GM19455 (cell line): Measurements from ENCODE around the gene CYTL1.
"Not testable (repeated sequence)": the region's sequence is repeated elsewhere in the genome, so short reads cannot be mapped to it uniquely, and the experiment has no call there.

Experiments
- ATAC-seq: cut with Tn5 transposase; IDR thresholded peaks from one replicate; pipeline ENCODE4 v1.9.1; 2021; ENCODE audit not compliant: unreplicated experiment

CYTL1 gene

DNA sequence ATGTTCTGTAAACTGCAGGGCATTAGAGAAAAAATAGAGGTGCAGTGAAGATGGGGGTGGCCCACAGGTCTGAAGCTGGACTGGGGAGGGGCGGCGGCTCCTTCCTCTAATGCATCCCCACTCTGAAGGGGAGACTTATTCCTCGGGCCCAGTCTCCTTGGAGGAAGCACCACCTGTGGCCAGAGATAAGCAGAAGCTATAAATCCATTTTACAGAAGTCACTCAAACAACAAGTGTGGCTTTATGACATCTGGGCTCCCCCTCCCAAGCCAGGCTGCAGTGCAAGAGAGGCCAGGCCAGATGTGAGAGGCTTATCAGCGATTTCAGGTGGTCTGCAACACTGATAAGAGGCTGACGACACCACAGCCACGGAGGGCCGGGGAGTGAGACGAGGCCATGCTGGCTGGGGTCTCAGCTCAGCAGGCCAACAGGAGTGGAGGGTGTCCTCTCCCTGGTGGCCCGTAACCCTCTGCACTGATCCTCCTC lies 15.8 kb downstream of the CYTL1 start:
- no peak for ATAC-seq

DNA sequence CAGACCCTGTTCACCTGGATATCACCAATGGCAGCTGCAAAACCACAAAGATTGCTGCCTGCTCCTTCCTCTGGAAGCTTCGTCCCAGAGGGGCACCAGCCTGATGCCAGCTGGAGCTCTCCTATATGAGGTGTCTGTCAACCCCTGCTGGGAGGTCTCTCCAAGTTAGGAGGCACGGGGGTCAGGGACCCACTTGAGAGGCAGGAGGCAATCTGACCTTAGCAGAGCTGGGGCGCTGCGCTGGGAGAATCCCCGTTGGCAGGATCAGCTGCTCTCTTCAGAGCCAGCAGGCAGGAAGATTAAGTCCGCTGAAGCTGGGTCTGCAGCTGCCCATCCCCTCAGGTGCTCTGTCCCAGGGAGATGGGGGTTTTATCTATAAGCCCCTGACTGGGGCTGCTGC lies 17.6 kb downstream of the CYTL1 start:
- not testable (repeated sequence) for ATAC-seq

DNA sequence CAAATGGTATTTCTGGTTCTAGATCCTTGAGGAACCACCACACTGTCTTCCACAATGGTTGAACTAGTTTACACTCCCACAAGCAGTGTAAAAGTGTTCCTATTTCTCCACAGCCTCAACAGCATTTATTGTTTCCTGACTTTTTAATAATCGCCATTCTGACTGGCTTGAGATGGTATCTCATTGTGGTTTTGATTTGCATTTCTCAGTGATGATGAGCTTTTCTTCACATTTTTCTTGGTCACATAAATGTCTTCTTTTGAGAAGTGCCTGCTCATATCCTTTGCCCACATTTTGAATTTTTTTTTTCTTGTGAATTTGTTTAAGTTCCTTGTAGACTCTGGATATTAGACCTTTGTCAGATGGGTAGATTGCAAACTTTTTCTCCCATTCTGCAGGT lies 22.3 kb downstream of the CYTL1 start:
- not testable (repeated sequence) for ATAC-seq

DNA sequence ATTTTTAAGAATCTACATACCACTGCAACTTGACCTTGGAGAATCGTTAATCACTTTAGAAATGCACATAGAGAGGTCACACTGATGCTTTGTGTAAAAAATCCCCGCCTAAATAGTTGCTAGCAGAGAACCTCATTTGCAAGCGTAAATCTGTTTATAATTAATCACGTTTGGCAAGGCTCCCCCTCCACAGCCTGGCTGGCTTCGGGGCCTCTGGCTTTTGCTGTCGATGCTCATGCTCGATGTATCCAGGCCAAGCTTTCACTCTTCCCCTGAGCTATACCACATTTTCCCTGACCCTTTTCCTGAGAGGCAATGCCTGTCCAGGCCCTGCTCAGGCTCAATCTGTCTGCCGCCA lies 23.4 kb downstream of the CYTL1 start:
- ATAC-seq, result no peak

DNA sequence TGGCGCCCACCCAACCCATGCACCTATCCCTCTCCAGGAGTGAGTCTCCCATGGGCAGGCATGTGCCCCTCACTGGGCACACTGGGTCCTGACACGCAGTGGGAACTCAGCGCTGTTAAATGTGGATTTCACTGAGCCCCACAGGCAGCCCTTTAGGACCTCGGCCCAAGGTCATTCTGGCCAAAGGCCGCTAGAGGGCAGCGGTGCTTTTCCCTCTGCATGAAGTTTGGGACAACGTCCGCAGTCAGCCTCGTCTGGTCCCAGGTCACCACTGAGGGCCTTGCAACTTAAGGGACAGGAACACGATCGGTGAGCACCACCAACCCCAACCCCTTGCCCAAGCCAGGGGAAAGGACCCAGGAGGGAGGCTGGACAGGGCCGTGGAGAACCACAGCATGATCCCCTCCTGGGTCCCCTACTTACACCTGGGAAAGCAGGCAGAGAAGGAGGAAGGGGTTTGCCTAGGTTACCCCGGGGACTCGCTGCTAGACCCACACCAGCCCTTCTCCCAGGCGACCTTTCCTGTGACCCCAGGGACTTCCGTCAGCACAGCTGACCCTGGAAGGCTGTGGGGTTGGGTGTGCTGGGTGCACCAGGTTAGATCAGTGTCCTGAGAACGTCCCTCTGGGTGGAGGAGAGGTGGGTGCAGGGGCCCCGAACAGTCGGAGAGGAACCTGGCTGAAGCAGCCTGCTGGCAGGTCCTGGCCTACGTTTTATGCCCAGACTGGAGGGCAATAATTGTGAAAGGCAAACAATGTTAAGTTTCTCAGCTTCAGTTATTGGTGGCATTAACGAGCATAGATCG lies 24.0 kb downstream of the CYTL1 start:
- peak; percentile 76 for ATAC-seq

DNA sequence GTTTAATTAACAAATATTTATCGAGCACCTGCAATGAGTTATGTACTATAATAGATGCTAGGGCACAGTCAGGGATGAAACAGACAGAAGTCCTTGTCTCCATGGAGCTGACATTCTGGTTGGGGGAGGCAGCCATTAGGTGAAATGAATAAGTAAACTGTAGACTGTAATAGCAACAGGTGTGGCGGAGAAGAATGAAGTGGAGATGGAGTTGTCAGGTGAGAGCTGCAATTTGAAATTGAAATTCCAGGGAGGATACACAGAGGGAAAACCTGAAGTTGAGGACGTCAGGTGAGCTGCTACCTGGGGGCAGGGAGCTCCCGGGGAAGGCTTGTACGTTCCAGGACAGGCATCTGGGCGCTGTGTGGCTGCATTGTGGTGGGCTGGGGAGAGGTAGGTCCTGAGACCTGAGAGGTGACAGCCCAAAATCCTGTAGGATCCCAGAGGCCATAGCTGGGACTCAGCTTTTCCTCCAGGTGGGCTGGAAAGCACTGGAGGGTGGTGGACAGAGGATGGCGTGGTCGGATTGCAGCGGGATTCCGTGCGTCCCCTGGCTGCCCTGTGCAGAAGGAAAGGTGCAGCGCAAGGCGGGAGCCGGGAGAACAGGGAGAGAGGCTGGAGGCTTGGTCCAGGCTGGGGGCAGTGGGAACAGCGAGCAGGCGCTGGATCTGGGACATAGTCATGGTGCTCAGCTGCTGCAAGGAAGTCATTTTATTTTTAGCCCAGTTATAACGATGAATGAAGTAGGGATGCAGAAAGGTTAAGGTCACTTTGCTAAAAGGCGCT lies 24.8 kb downstream of the CYTL1 start:
- no peak for ATAC-seq

DNA sequence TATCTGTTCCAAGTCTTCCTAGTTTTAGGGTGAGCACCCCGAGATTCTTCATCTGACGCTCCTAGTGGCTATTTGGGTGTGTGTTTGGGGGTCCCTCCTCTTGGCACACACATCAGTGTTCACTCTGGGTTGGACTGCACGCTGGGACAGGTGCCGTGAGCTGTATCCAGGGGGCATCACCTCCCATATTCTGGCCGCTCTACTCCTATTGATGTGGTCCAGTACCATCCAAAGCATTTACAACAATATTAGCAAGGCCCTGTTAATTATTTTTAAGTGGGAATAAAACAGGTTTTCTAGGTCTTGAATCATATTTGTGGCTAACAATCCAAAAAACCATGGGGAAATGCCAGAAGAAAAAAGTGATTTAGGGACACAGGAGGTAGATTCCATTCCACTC lies 26.4 kb downstream of the CYTL1 start:
- no peak for ATAC-seq

DNA sequence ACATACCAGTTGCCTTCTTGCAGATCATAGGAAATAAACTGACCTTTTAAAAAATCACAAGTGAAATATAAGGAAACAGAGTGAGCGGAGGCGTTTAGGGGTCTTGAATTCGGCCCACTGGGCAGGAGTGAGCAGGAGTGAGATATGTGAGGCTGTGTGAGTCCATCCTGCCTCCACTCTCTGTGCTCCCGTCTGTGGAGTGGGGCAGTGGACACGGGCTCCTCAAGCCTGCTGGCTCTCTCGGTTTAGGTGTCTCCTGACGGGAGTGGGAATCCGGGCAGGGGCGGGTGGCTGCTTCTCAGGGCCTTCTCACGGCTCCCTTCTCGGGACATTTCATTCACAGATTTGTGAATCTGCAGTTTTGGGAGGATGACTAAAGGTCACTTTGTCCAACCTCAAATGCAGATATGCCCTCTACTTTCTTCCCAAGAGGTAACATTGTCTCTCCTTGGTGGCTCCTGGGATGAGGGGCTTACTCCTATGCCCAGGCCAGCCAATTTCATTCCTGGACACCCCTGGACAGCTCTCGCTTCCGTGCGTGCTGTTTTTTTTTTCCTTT lies 27.6 kb downstream of the CYTL1 start:
- ATAC-seq, result no peak

DNA sequence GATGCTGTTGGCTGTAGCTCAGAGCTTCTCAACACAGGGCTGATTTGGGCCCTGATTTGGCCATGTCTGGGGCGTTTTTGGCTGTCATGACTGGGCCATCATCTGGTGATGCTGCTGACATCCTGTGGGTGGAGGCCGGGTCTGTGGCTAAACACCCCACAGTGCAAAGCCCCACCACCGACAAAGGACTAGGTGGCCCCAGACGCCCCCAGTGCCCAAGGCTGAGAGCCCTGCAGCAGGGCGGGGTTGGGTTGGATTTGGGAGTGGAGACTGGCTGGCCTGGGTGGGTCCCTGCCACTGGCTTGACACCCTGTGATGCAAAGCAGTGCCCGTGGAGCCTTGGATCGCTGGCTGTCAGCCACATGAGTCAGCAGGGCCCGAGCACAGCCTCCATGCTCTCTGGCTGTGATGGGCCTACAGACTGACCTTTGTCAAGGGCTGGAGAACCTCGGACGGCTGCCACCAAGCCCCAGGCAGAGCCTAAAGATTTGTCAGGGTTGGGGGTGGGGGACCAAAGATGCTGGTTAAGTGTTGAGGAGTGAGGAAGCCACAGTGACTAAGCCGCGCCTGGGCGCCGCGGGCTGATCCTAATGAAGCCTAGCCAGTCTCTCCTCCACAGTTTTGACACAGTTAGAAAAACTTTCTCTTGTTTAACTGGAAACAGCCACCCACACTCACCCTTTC lies 28.3 kb downstream of the CYTL1 start:
- no peak for ATAC-seq

DNA sequence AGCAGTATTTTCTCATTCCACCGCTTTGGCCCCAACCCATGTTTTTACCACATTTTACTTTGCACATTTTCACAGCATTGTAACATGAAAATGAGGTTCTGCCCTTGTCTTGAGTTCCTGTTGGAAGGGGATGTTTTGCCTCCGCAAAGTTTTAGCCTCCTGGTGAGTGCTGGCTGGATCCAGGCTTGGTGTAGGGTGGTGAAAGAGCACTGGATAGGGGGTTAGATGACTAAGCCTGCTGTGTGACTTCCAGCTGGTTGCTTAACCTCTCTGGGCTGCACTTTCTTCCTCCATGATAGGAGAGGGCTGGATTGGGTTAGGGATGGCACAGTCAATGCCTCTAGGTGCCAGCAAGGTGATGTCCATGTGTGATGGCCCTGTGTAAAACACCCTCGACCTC lies 28.9 kb downstream of the CYTL1 start:
- ATAC-seq, result no peak

DNA sequence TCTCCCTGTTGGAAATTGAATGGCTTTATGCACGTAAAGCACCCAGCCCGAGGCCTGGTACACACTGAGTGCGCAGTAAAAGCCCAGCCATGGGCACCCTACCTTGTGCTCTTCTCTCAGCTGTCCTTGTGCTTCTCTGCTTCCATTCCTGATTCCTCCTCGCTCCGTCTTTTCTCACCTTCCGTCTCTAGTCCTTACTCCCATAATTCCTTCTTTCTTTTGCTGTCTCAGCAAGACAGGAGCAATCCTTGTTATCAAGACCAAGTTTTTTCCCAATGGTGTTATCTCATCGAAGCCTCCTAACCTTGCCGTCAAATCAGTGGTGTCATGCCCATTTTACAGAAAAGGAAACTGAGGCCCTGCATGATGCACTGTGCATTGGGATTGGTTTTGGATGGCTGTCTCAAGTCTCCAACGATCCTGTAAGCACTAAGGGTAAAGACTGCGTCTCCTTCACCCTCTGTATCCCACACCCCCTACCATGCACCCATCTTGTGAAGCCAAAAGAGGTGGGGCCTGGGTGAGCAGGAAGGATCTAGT lies 30.1 kb downstream of the CYTL1 start:
- no peak for ATAC-seq

DNA sequence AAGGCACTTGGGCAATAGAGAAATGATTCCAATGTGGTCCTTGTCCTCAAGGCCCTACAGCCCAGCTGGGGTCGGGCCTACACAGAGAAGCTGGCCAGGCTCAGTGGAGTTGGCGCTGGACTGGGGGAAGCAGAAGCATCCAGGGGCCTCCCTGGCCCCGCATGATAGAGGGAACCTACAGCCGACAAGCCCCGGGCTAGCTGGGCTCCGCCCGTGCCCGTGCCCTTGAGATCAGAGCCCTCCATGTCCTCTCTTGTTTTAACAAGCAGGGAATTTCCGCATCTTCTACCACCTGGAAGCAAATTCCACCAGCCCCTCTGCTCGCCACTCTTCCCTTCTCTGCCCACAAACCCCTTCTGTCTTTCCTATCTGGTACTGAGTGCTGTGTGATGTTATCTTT lies 31.6 kb downstream of the CYTL1 start:
- ATAC-seq, result no peak

DNA sequence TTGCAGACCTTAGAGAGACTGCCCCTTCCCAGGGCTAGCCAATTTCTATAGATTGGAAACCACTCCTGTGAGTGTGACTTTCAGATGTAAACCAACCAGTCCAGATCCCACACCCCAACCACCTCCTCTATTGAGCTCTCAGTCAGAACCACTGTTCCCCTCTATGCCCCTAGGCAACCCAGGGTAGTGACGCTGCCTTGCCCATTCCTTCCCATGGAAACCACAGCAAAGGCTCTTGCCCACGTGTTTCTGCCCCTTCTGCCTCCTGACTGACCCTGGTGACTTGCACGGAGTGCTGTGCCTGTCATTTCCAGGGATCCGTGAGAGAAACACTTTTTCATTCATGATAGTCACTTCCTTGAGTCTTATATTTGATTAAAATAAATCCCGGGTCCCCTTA lies 32.4 kb downstream of the CYTL1 start:
- no peak for ATAC-seq

DNA sequence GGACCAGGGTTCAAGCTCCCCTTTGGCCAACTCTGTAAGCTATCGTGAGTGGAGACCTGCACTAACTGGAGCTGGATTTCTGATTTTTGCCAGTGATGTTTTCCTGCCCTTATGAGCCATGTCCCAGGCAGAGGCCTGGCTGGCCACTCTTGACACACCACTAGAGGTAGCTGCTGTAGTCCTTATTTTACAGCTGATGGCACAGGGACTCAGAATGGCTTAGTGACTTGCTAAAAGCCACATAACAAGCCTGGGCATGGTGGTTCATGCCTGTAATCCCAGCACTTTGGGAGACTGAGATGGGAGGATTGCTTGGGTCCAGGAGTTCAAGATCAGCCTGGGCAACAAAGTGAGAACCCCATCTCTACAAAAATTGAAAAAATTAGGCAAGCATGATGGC lies 33.4 kb downstream of the CYTL1 start:
- ATAC-seq, result no peak

DNA sequence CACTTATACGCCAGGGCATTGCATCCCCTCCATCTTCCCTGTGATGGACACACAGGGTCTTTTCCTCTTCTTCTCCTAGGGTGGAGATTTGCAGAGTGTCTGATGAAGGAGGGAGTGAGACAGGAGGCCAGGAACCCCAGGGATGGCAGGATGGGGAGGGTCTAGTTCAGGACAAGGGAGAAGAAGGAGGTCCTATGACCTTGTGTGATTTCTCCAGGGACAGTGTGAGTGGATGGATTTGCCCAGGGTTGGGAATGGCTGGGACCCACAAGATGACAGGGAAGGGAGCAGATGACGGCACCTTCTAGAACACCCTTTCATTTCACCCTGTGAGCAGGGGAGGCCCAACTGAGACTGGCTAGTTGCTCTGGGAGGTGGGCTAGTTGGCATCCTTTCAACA lies 34.2 kb downstream of the CYTL1 start:
- ATAC-seq, result no peak

DNA sequence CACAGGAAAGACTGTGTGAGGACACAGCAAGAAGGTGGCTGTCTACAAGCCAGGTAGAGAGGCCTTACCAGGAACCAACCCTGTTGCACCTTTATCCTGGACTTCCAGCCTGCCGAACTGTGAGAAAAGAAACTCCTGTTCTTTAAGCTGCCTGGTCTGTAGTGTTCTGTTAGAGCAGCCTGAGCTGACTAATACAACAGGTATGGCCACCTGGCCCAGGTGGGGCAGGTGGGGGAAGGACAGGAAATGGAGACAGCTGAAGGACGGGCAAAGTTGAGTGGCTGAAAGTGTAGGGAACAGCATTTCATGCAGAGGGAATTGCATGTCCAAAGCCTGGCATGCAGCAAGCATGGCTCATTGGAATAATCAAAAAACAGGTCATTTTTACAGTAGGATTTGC lies 35.1 kb downstream of the CYTL1 start:
- ATAC-seq, result no peak

DNA sequence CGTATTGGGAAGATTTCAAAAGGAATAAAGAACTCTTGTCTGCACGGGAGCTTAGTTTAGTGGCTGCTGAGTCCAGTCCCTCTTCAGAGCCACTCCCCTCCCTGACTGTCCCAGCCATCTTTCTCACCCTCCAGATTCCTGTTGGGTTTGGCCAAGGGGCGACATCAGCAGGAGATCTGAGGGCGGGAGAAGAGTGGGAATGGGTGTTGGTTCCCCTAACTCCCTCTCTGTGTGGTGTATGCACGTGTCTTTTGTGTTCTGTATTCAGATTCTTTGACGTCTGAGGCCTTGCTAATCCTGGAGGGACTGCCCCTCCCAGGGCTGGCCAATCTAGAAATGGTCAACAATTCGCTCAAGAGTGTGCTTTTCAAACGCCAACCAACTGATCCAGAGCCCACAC lies 37.4 kb downstream of the CYTL1 start:
- no peak for ATAC-seq

DNA sequence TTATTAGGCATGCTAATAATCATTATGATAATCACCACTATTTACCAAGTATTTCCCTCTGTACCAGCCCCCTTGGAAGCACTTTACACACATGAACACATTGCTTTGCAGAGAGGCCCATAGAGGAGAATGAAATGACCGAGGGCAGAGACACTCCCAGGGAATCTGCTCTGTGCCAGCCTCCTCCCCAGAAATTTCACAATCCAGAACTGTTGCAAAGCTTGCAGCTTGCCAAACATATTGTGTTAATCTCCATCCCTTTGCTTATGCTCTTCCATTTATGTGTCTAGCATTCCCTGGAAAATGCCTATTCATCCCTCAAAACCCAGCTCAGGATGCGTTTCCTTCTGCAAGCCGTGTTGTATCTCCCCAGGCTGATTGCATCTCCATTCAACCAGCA lies 37.8 kb downstream of the CYTL1 start:
- no peak for ATAC-seq

DNA sequence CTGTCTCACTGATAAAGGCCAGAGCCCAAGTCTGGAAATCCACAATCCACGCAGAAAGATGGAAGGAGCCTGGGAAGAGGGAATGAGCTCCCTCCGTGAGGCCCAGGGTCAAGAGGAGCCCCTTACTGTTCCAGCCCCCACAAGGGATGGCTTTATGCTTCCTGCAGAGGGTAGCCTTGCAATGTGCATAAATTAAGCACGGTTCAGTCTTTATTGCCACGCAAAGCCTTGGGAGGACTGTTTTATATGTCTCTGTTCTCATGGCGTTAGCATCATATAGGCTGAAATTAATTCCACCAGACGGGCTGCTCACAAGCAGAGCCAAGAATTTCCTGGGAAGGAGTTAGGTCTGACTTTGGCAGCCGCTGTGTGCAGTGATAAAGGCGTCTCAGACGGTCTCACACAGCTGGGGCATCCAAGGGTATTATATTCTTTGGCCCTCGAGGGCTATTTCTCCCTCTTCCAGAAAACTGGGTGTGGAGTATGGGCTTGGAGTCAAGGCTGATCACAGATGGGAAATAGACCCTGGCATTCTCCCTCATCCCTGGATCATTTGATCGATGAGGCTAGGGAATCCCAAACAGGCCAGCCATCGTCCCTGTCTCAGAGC lies 38.5 kb downstream of the CYTL1 start:
- no peak for ATAC-seq

DNA sequence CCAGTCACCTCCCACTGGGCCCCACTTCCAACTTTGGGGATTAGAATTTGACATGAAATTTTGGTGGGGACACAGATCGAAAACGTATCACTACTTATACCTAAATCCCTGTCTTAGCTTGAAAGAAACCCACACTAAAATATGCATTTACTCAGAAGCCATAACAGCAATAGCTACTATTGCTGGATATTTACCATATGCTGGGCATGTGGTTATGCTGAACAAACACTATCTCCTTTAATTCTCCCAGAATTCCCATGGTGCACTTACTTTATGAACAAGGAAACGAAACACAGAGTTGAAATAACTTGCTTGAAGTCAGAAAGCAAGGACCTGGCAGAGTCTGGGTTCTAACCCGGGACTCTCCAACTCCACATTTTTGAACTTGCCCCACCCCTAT lies 39.3 kb downstream of the CYTL1 start:
- ATAC-seq, result no peak

DNA sequence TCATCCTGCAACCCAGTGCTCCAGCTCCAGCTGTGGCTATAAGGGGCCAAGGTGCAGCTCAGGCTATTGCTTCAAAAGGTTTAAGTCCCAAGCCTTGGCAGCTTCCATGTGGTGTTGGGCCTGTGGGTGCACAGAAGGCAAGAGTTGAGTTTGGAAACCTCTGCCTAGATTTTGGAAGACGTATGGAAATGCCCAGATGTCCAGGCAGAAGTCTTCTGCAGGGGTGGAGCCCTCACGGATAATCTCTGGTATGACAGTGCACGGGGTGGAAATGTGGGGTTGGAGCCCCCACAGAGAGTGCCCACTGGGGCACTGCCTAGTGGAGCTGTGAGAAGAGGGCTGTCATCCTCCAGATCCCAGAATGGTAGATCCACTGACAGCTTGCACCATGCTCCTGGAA lies 44.5 kb downstream of the CYTL1 start:
- ATAC-seq, result no peak
